GM18858 (cell line): Measurements from ENCODE around the gene DPPA5.
"Not testable (repeated sequence)": the region's sequence is repeated elsewhere in the genome, so short reads cannot be mapped to it uniquely, and the experiment has no call there.

Source experiments
- ATAC-seq: cut with Tn5 transposase; IDR thresholded peaks from one replicate; pipeline ENCODE4 v1.9.1; 2021; ENCODE audit not compliant: unreplicated experiment

The DPPA5 gene

DNA sequence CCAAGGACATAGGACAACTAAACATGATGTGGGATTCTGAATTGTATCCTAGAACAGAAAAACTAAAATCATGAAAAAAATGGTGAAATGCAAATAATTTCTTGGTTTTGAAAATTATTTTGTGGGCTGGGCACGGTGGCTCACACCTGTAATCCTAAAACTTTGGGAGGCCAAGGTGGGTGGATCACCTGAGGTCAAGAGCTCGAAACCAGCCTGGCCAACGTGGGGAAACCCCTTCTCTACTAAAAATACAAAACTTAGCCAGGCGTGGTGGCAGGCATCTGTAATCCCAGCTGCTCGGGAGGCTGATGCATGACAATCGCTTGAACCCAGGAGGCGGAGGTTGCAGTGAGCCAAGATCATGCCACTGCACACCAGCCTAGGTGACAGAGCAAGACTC, 50.3 kb downstream of the DPPA5 start:
- ATAC-seq = not testable (repeated sequence)
